Neural crest cell (in vitro differentiated cells): ENCODE results near the gene BBC3. TPM values are rescaled to one million over a fixed set of nuclear protein-coding genes. Genes with fewer than 3 reads are reported as not detected.

ENCODE experiments used
- DNase-seq: peaks from one replicate; pipeline ENCODE4 v3.0.0; 2021; ENCODE audit warnings: low read depth, mixed read lengths, low spot score
- H3K27ac Mint-ChIP-seq: one replicate; pipeline ENCODE4 v1.8.0; 2021; ENCODE audit warnings: mild to moderate bottlenecking, mixed read lengths; ENCODE audit not compliant: unreplicated experiment
- H3K27me3 Mint-ChIP-seq: 2 replicates; pipeline ENCODE4 v1.8.0; 2021; ENCODE audit warnings: low read depth, mild to moderate bottlenecking, mixed read lengths
- H3K36me3 Mint-ChIP-seq: 2 replicates; pipeline ENCODE4 v1.8.0; 2021; ENCODE audit warnings: low read depth, mild to moderate bottlenecking, mixed read lengths
- H3K4me1 Mint-ChIP-seq: 2 replicates; pipeline ENCODE4 v1.8.0; 2021; ENCODE audit warnings: mixed read lengths
- H3K4me3 Mint-ChIP-seq: one replicate; pipeline ENCODE4 v1.8.0; 2021; ENCODE audit warnings: mild to moderate bottlenecking, mixed read lengths
- H3K9me3 Mint-ChIP-seq: 2 replicates; pipeline ENCODE4 v1.8.0; 2021; ENCODE audit warnings: mixed read lengths
- total RNA-seq: library from RNA; stranded (reverse); gene quantifications from 2 replicates; pipeline ENCODE4 v1.2.1, GENCODE V29; 2021
- TF ChIP-seq, protein P1 (sequence below): fragments of 200-600 bp; sonication (generic); conservative IDR thresholded peaks from 2 replicates; pipeline ENCODE4 v1.5.0; 2021; ENCODE audit warnings: antibody characterized with exemption, mild to moderate bottlenecking

BBC3 gene
- total RNA-seq, 1 donor from 2014 or later: 6.3 TPM

DNA sequence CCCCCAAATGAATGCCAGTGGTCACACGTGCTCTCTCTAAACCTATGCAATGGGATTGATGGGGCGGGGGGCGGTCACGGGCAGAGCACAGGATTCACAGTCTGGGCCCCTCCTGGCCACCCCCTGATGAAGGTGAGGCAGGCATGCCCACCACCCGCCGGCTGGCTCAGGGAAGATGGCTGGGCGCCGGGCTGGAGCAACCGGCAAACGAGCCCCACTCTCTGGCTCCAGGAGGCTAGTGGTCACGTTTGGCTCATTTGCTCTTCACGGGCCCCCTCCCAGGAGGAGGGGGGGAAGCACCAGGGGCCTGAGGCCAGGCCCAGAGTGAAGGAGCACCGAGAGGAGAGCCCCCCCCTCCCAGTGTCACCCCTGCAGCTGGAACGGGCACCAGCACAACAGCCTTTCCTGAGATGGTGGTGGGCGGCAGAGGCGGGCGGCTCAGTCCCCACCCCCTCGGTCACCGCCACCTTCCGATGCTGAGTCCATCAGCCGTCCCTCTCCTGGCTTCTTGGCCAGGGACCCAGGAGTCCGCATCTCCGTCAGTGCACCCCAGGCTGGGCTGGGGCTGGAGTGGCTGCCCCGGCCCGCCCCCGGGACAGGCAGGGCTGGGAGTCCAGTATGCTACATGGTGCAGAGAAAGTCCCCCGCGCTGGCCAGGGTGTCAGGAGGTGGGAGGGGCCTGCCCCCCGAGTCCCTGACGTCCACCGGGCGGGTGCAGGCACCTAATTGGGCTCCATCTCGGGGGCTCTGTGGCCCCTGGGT is 9.7 kb downstream of the BBC3 start:
- H3K27ac Mint-ChIP-seq: no peak overlapping the region
- peaks cover 4% of the 10 kb centered on the region for H3K27me3 Mint-ChIP-seq
- H3K36me3 Mint-ChIP-seq: no peaks in the 10 kb centered on the region
- H3K4me1 Mint-ChIP-seq: peaks cover 20% of the 10 kb centered on the region
- no peak overlapping the region for H3K4me3 Mint-ChIP-seq
- TF ChIP-seq, protein P1, sequence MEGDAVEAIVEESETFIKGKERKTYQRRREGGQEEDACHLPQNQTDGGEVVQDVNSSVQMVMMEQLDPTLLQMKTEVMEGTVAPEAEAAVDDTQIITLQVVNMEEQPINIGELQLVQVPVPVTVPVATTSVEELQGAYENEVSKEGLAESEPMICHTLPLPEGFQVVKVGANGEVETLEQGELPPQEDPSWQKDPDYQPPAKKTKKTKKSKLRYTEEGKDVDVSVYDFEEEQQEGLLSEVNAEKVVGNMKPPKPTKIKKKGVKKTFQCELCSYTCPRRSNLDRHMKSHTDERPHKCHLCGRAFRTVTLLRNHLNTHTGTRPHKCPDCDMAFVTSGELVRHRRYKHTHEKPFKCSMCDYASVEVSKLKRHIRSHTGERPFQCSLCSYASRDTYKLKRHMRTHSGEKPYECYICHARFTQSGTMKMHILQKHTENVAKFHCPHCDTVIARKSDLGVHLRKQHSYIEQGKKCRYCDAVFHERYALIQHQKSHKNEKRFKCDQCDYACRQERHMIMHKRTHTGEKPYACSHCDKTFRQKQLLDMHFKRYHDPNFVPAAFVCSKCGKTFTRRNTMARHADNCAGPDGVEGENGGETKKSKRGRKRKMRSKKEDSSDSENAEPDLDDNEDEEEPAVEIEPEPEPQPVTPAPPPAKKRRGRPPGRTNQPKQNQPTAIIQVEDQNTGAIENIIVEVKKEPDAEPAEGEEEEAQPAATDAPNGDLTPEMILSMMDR: no peak
- no peak for DNase-seq
- no peaks in the 10 kb centered on the region for H3K9me3 Mint-ChIP-seq

DNA sequence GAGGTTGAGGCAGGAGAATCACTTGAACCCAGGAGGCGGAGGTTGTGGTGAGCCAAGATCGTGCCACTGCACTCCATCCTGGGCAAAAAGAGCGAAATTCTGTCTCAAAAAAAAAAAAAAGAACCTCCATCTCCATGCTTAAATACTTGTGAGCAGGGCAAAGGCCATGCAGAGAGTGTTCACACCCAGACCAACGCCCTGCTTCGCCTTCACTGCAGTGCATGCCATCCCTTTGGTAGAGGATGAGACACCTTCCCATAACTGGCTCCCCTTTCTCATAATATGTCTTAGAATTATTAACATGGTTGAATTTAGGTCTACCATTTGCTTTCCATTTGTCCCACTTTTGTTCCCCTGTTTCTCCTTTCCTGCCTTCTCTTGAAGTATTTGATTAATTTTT is 15.4 kb downstream of the BBC3 start:
- Mint-ChIP-seq H3K4me1 (peaks cover 7% of the 10 kb centered on the region), H3K9me3 (no peaks in the 10 kb centered on the region)

DNA sequence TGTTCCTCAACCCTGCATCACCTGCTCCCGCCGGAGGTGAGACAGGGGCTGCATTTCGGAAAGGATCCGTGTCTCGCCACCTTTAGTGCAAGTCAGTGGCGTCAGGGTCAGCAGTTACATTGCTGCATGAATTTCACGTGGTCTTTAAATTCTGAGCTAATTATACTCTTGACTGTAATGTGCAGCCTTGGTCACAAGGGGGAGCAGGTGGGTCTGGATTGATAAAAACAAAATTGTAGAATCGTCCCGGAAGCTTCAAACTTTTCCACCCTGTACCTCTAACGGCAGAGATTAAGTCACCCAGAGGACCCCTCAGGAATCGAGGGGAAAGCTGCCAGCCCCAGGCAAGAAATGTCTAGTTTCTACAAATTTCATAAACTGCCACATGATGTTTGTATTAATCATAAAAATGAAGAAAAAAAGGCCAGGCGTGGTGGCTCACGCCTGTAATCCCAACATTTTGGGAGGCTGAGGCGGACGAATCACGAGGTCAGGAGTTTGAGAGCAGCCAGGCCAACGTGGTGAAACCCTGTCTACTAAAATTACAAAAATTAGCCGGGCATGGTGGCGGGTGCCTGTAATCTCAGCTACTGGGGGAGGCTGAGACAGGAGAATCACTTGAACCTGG is 20.2 kb downstream of the BBC3 start:
- TF ChIP-seq, protein P1: peak; percentile 82
- Mint-ChIP-seq H3K4me1 (peaks cover 10% of the 10 kb centered on the region), H3K9me3 (no peaks in the 10 kb centered on the region), H3K27ac (peak overlapping the region; percentile 8), H3K36me3 (peaks cover 8% of the 10 kb centered on the region), H3K4me3 (no peak overlapping the region), H3K27me3 (no peaks in the 10 kb centered on the region)
- peak; percentile 86 for DNase-seq

More for the DNA sequence above, 15.4 kb downstream of the BBC3 start:
- Mint-ChIP-seq H3K4me3 (no peak overlapping the region), H3K27ac (no peak overlapping the region), H3K36me3 (no peaks in the 10 kb centered on the region), H3K27me3 (no peaks in the 10 kb centered on the region)
- DNase-seq: no peak
- TF ChIP-seq, protein P1: no peak

DNA sequence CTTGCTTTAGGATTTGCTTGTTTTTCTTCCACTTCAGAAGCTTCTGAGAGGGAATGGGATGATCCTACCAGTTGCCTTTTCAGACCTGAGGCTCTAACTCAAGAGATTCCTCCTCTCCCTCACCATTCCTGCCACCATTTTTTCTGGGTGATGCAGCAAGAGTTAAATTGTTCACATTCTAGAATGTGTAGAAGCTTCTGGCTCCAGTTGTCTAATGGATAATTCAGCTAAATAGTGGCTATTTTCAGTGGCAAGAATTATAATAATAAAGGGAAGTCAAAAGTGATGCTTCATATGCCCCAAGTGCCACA is 20.9 kb downstream of the BBC3 start:
- Mint-ChIP-seq H3K9me3 (no peaks in the 10 kb centered on the region), H3K4me3 (no peak overlapping the region), H3K36me3 (peaks cover 10% of the 10 kb centered on the region), H3K4me1 (peaks cover 10% of the 10 kb centered on the region), H3K27me3 (no peaks in the 10 kb centered on the region), H3K27ac (no peak overlapping the region)
- DNase-seq: no peak
- TF ChIP-seq, protein P1: no peak

DNA sequence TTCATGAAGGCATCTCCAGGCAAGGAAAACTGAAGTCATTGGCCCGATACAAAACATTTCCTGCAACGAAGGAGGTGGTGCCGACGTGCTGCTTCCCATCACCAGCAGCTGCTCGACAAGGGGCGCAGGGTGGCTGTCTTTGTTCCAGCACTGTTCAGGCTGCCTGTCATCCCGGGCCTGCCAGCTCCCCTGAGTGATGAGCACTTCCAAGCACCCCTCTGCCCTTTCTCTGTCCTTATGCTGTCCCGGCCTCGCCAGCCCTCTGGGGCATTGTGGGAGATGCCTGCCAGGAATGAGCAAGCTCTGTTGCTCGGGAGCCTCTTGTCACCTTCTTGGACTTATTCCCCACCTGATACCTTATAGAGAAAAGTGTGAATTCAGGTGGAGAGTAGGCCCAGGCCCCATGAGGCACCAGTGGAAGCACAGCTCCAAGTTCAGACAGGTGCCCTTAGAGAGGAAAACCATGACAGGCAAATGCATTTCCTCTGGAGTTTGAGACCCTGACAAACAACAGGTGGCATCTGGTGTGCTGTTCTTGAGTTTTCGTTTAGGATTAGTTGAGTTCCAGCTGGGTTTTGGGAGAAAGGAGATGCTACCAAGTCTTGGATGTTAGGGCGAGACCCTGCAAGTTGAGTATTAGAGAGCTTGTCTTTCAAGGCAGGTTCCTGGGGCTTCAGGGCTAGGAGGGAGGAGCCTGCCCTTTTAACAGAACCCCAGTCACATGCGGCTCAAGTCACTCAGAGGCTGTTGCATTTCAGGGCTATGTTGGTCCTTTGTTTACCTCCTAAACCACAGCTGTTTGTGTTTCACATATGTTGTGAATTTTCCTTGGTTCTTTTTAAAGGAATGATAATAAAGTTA is 21.4 kb downstream of the BBC3 start:
- DNase-seq: no peak
- peak overlapping the region; percentile 71 for H3K27ac Mint-ChIP-seq

More for the DNA sequence above, 21.4 kb downstream of the BBC3 start:
- H3K4me3 Mint-ChIP-seq: no peak overlapping the region
- H3K4me1 Mint-ChIP-seq: peaks cover 10% of the 10 kb centered on the region
- TF ChIP-seq, protein P1: no peak
- H3K27me3 Mint-ChIP-seq: no peaks in the 10 kb centered on the region
- no peaks in the 10 kb centered on the region for H3K9me3 Mint-ChIP-seq
- peaks cover 11% of the 10 kb centered on the region for H3K36me3 Mint-ChIP-seq
